ENCODE data around the gene DCAF4. TPM values are rescaled to one million over a fixed set of nuclear protein-coding genes. Genes with fewer than 3 reads are reported as not detected.

DCAF4 gene
- total RNA-seq, 2 experiments from 2014 or later = 17.3 to 23.1 TPM

GRCh38 chr14:72924337-72924736, 1.9 kb upstream of the DCAF4 start:
- CTCF ChIA-PET = interaction anchor here (1.4 kb wide), 1 partner anchor 24 kb away, joined by 6 read pairs; no protein-coding TSS in a partner anchor
- Mint-ChIP-seq H3K27ac (no peak overlapping the region), H3K27me3 (peaks cover 34% of the 10 kb centered on the region), H3K36me3 (no peaks in the 10 kb centered on the region), H3K9me3 (ENCODE audit: low read depth) (no peaks in the 10 kb centered on the region), H3K4me1 (peaks cover 6% of the 10 kb centered on the region), H3K4me3 (no peak overlapping the region)
- no peak for ATAC-seq
- no peak for DNase-seq

GRCh38 chr14:72925171-72925759, 999 bp upstream of the DCAF4 start:
- CTCF ChIA-PET = interaction anchor here (0.6 to 3.2 kb wide), 6 partner anchors 23 to 411 kb away, joined by 3 to 18 read pairs (median 4); partner anchors contain the start of gene RBM25
- H3K4me1 Mint-ChIP-seq = peaks cover 6% of the 10 kb centered on the region
- H3K27ac Mint-ChIP-seq = no peak overlapping the region
- H3K4me3 Mint-ChIP-seq = peak overlapping the region; percentile 91
- H3K9me3 Mint-ChIP-seq (ENCODE audit: low read depth) = no peaks in the 10 kb centered on the region
- peaks cover 27% of the 10 kb centered on the region for H3K27me3 Mint-ChIP-seq
- no peak for DNase-seq
- no peak for ATAC-seq
- peaks cover 2% of the 10 kb centered on the region for H3K36me3 Mint-ChIP-seq

DNA sequence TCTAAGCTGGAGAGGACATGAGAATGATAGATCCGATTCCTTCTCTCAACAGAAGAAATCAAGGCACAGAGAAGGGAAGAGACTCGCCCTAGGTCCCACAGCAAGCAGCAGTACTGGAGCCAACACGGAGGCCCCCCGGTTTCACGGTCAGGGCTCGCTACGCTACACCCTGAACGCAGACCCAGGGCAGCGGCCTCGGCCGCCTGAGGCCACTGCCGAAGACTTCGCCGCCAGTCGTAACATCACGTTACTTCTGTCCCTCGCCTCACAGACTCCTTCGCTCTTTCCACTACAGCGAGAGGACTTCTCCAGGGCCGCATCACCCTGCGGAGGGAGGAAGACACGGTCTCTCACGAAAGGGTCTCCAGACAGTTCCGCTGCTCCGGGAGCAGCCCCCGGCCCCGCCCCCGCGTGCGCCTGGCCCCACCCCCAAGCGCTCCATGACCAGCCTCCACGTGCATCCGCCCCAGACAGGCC, 411 bp upstream of the DCAF4 start:
- no peak for DNase-seq
- Mint-ChIP-seq H3K4me3 (peak overlapping the region; percentile 91), H3K27ac (peak overlapping the region; percentile 94), H3K9me3 (ENCODE audit: low read depth) (no peaks in the 10 kb centered on the region), H3K4me1 (peaks cover 9% of the 10 kb centered on the region), H3K36me3 (peaks cover 2% of the 10 kb centered on the region), H3K27me3 (peaks cover 24% of the 10 kb centered on the region)
- ATAC-seq = no peak
- CTCF ChIA-PET = interaction anchor here (0.6 to 3.2 kb wide), 7 partner anchors 16 to 412 kb away, joined by 3 to 18 read pairs (median 3); partner anchors contain the start of gene RBM25

DNA sequence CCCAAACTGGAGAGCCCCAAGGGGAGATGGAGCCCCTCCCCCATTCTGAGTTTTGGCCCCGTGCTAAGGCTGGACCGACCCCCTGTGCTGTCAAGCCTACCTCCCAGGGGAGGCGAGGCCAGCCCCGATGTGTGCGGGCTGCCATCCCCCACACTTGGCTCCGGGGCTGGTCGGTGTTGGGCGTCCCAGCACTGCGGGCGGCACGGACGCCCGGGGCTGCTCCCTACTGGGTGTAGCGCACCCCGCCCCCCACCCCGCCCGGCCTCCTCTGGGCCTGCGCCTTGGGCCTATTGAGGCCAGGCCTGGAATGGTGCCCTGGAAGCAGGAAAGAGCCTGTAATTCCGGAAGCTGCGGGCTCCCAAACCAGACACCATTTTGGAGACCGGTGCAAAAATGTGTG, 2.6 kb downstream of the DCAF4 start:
- ATAC-seq (no peak), DNase-seq (no peak)
- Mint-ChIP-seq H3K9me3 (ENCODE audit: low read depth) (no peaks in the 10 kb centered on the region), H3K27ac (no peak overlapping the region), H3K4me1 (peaks cover 16% of the 10 kb centered on the region), H3K4me3 (no peak overlapping the region), H3K36me3 (peaks cover 2% of the 10 kb centered on the region), H3K27me3 (peaks cover 10% of the 10 kb centered on the region)
- CTCF ChIA-PET = no interaction called here

DNA sequence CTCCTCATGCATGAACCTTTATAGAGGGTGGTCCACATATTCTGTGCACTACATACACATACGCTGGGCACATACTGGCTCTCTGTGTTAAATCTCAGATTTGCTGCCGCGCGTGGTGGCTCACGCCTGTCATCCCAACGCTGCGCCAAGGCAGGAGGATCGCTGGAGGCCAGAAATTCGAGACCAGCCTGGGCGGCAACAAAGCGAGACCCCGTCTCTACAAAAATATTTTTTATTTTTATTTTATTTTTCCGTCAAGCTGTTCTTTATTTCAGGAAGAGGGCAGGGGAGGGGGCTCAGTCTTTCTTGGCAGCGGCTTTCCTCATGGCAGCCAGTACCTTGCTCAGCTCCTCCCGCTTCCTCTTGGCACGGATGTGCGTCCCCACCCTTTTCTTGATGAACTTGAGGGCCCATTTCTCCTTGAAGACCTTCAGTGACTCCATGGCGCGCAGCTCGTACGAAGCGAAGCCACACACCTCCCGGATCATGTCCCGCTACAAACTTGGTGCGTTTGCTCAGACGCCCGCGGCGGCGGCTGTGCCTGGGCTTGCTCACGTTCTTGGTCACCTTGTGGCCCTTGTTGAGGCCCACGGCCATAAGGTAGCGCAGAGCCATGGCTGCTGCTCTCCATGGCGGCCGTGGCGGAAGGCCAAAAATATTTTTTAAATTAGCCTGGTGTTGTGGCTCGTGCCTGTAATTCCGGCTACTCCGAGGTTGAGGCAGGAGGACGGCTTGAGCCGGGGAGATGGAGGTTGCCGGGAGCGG, 3.2 kb downstream of the DCAF4 start:
- no peak for ATAC-seq
- H3K9me3 Mint-ChIP-seq (ENCODE audit: low read depth) = no peaks in the 10 kb centered on the region
- no peak for DNase-seq
- peaks cover 16% of the 10 kb centered on the region for H3K4me1 Mint-ChIP-seq
- H3K4me3 Mint-ChIP-seq = no peak overlapping the region
- CTCF ChIA-PET = no interaction called here
- H3K36me3 Mint-ChIP-seq = peaks cover 2% of the 10 kb centered on the region
- H3K27ac Mint-ChIP-seq = no peak overlapping the region
- peaks cover 6% of the 10 kb centered on the region for H3K27me3 Mint-ChIP-seq

GRCh38 chr14:72932893-72933292, 6.6 kb downstream of the DCAF4 start:
- CTCF ChIA-PET = interaction anchor here (0.9 to 1.4 kb wide), 2 partner anchors 16 to 416 kb away, joined by 3 read pairs; no protein-coding TSS in a partner anchor
- peaks cover 13% of the 10 kb centered on the region for H3K36me3 Mint-ChIP-seq
- no peaks in the 10 kb centered on the region for H3K27me3 Mint-ChIP-seq
- no peak overlapping the region for H3K4me3 Mint-ChIP-seq
- peaks cover 25% of the 10 kb centered on the region for H3K4me1 Mint-ChIP-seq
- no peak overlapping the region for H3K27ac Mint-ChIP-seq
- DNase-seq (no peak), ATAC-seq (no peak)
- no peaks in the 10 kb centered on the region for H3K9me3 Mint-ChIP-seq (ENCODE audit: low read depth)

GRCh38 chr14:72939630-72940029, 13.4 kb downstream of the DCAF4 start:
- ATAC-seq (no peak), DNase-seq (no peak)
- Mint-ChIP-seq H3K4me1 (peaks cover 21% of the 10 kb centered on the region), H3K27ac (no peak overlapping the region), H3K4me3 (no peak overlapping the region), H3K27me3 (no peaks in the 10 kb centered on the region), H3K9me3 (ENCODE audit: low read depth) (no peaks in the 10 kb centered on the region), H3K36me3 (peaks cover 32% of the 10 kb centered on the region)
- CTCF ChIA-PET = interaction anchor here (2.7 kb wide), 1 partner anchor 9 kb away, joined by 14 read pairs; no protein-coding TSS in a partner anchor

- no peak overlapping the region for H3K4me3 Mint-ChIP-seq
- DNase-seq (no peak), ATAC-seq (no peak)
- no peak overlapping the region for H3K27ac Mint-ChIP-seq
- peaks cover 19% of the 10 kb centered on the region for H3K4me1 Mint-ChIP-seq
- CTCF ChIA-PET = no interaction called here
- no peaks in the 10 kb centered on the region for H3K9me3 Mint-ChIP-seq (ENCODE audit: low read depth)
- no peaks in the 10 kb centered on the region for H3K27me3 Mint-ChIP-seq
- H3K36me3 Mint-ChIP-seq = peaks cover 38% of the 10 kb centered on the region
Measured at GRCh38 chr14:72941286-72941985, 15.2 kb downstream of the DCAF4 start.

DNA sequence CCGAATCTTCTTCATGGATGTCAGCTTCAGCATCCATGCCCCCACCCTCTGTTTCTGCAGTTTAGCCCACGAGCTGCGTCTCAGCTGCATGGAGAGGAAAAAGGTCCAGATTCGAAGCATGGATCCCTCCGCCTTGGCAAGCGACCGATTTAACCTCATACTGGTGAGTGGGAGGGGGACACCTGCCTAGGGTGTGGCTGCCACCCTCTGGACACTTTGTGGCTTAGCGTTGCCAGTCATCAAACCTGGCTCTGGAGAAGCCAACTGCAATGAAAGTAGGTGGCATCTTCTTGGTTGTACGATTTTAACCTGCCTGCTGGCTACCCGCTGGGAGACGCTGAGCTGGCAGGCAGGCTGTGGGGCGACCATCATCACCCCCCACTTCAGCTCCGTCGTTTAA, 16.7 kb downstream of the DCAF4 start:
- CTCF ChIA-PET = no interaction called here
- peaks cover 20% of the 10 kb centered on the region for H3K4me1 Mint-ChIP-seq
- ATAC-seq (no peak), DNase-seq (no peak)
- H3K36me3 Mint-ChIP-seq = peaks cover 28% of the 10 kb centered on the region
- no peak overlapping the region for H3K4me3 Mint-ChIP-seq
- no peaks in the 10 kb centered on the region for H3K27me3 Mint-ChIP-seq
- H3K27ac Mint-ChIP-seq = no peak overlapping the region
- H3K9me3 Mint-ChIP-seq (ENCODE audit: low read depth) = no peaks in the 10 kb centered on the region

DNA sequence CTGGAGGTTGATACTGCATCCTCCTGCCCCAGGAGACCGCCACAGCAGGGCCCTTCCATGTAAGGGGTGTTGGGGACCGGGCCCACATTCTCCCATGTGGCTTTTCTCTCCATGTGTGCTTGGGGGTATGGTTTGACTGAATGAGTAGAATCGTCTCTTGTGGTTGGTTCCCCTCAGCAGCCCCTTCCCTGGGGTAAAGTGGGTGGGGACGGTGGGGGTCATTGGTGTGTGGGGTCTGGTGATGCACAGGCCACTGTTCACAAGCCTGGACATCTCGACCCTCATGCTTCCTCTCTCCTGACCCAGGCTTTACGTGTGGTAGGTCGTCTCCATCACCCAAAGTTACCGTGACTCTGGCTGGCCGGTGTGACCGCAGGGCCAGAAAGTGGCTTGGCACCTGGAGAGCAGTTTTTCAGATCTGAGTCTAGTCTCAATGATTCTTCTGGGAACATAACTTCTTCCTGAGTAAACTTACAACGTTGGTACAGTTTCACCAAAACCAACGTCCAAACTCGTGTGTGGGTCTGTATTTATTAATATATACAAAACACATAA, 17.7 kb downstream of the DCAF4 start:
- no peaks in the 10 kb centered on the region for H3K27me3 Mint-ChIP-seq
- H3K4me1 Mint-ChIP-seq = peaks cover 21% of the 10 kb centered on the region
- H3K27ac Mint-ChIP-seq = no peak overlapping the region
- H3K4me3 Mint-ChIP-seq = no peak overlapping the region
- no peaks in the 10 kb centered on the region for H3K9me3 Mint-ChIP-seq (ENCODE audit: low read depth)
- H3K36me3 Mint-ChIP-seq = peaks cover 25% of the 10 kb centered on the region
- CTCF ChIA-PET = interaction anchor here (1.0 kb wide), 1 partner anchor 427 kb away, joined by 3 read pairs; no protein-coding TSS in a partner anchor
- DNase-seq = no peak
- no peak for ATAC-seq

GRCh38 chr14:72945356-72946027, 19.2 kb downstream of the DCAF4 start:
- Mint-ChIP-seq H3K9me3 (ENCODE audit: low read depth) (no peaks in the 10 kb centered on the region), H3K4me3 (no peak overlapping the region), H3K36me3 (peaks cover 15% of the 10 kb centered on the region), H3K27ac (no peak overlapping the region), H3K4me1 (peaks cover 21% of the 10 kb centered on the region), H3K27me3 (no peaks in the 10 kb centered on the region)
- no peak for ATAC-seq
- no peak for DNase-seq
- CTCF ChIA-PET = interaction anchor here (7.1 kb wide), 1 partner anchor 430 kb away, joined by 107 read pairs; no protein-coding TSS in a partner anchor

GRCh38 chr14:72946491-72946890, 20.2 kb downstream of the DCAF4 start:
- CTCF ChIA-PET = interaction anchor here (7.1 kb wide), 1 partner anchor 431 kb away, joined by 107 read pairs; no protein-coding TSS in a partner anchor
- DNase-seq = no peak
- ATAC-seq = no peak
- Mint-ChIP-seq H3K4me3 (no peak overlapping the region), H3K27ac (no peak overlapping the region), H3K27me3 (no peaks in the 10 kb centered on the region), H3K4me1 (peaks cover 21% of the 10 kb centered on the region), H3K36me3 (peaks cover 15% of the 10 kb centered on the region), H3K9me3 (ENCODE audit: low read depth) (no peaks in the 10 kb centered on the region)
